A549 (cell line): ENCODE results near the gene MBNL2. TPM values are rescaled to one million over a fixed set of nuclear protein-coding genes. Genes with fewer than 3 reads are reported as not detected.

Source experiments
- ATAC-seq, 2 experiments: fragments of 200-7000 bp in 1 of 2; fragments of >200 bp in 1 of 2; cut with Nextera tagmentation in 1 of 2; cut with Tn5 transposase in 1 of 2; 3 replicates each; pipeline versions ENCODE4 v1.8.0 to v1.9.1; 2018 to 2020; ENCODE audit warnings: mild to moderate bottlenecking in 1 of 2, moderate library complexity in 1 of 2
- CTCF ChIA-PET: fragments of 300-600 bp; sonication (Branson Sonifier 250); formaldehyde crosslinking; extraction: SDS; loops from one replicate; lab custom pipeline; 2021; ENCODE audit warnings: antibody characterized with exemption, inconsistent platforms; lab: Yijun Ruan, JAX
- POLR2A ChIA-PET: fragments of 350-600 bp; formaldehyde crosslinking; extraction: SDS; loops from one replicate; lab custom pipeline; 2021; ENCODE audit warnings: antibody characterized with exemption, inconsistent platforms; lab: Yijun Ruan, JAX
- DNase-seq, 2 experiments: peaks; one replicate each; pipeline versions ENCODE4 v3.0.0 to v3.0.0-alpha.2; 2011 to 2016; ENCODE audit warnings: low read depth in 1 of 2, low spot score in 1 of 2
- FAIRE-seq: peaks from 2 replicates; lab custom pipeline; 2011; peaks lifted over from hg19 to GRCh38; lab: Jason Lieb, UNC
- H3K27ac ChIP-seq, 2 experiments: fragments of >200 bp; sonication (Bioruptor Twin); formaldehyde crosslinking; 3 replicates each; pipeline ENCODE4 v1.5.1; 2016 to 2017
- H3K4me1 ChIP-seq: fragments of >200 bp; sonication (Bioruptor Twin); formaldehyde crosslinking; 3 replicates; pipeline ENCODE4 v1.6.1; 2016
- H3K4me2 ChIP-seq: fragments of >200 bp; sonication (Bioruptor Twin); formaldehyde crosslinking; 3 replicates; pipeline ENCODE4 v1.6.1; 2016
- H3K4me3 ChIP-seq: fragments of >200 bp; sonication (Bioruptor Twin); formaldehyde crosslinking; 3 replicates; pipeline ENCODE4 v1.5.1; 2016
- H3K9me3 ChIP-seq: fragments of >200 bp; sonication (Bioruptor Twin); formaldehyde crosslinking; 3 replicates; pipeline ENCODE4 v1.6.1; 2016
- CTCF ChIP-seq: fragments of >200 bp; sonication (Bioruptor Twin); formaldehyde crosslinking; IDR thresholded peaks from 3 replicates; pipeline ENCODE4 v1.5.1; 2016
- EP300 ChIP-seq, 2 experiments: fragments of >200 bp; sonication (Bioruptor Twin); formaldehyde crosslinking; IDR thresholded peaks; 2 replicates in 1 of 2; 3 replicates in 1 of 2; pipeline ENCODE4 v1.6.1; 2016 to 2017
- FOSL2 ChIP-seq, 2 experiments: fragments of 450-650 bp in 1 of 2; fragments of >200 bp in 1 of 2; sonication (Bioruptor Twin) in 1 of 2; formaldehyde crosslinking; IDR thresholded peaks; 2 replicates each; pipeline versions ENCODE4 v1.5.0 to v1.6.1; 2016 to 2020; ENCODE audit warnings: mild to moderate bottlenecking in 1 of 2, moderate library complexity in 1 of 2
- HDAC2 ChIP-seq: fragments of 200-600 bp; sonication (generic); IDR thresholded peaks from 2 replicates; pipeline ENCODE4 v1.6.1; 2016
- HEYL ChIP-seq: fragments of 250-450 bp; sonication (Bioruptor Pico); IDR thresholded peaks from 2 replicates; pipeline ENCODE4 v1.8.0; 2021; ENCODE audit warnings: mild to moderate bottlenecking, moderate library complexity
- HOXA7 ChIP-seq: fragments of 250-450 bp; sonication (Bioruptor Pico); IDR thresholded peaks from 2 replicates; pipeline ENCODE4 v1.5.0; 2020; ENCODE audit warnings: mild to moderate bottlenecking, moderate library complexity
- HOXB5 ChIP-seq: fragments of 250-450 bp; sonication (Bioruptor Pico); IDR thresholded peaks from 2 replicates; pipeline ENCODE4 v1.5.0; 2020; ENCODE audit warnings: mild to moderate bottlenecking, moderate library complexity
- JUNB ChIP-seq: fragments of >200 bp; sonication (Bioruptor Twin); formaldehyde crosslinking; IDR thresholded peaks from 2 replicates; pipeline ENCODE4 v1.6.1; 2016
- KDM5A ChIP-seq: fragments of 200-600 bp; sonication (generic); IDR thresholded peaks from 2 replicates; pipeline ENCODE4 v1.6.1; 2016; ENCODE audit warnings: antibody characterized with exemption, mild to moderate bottlenecking
- MAFK ChIP-seq: fragments of 450-650 bp; IDR thresholded peaks from 2 replicates; pipeline ENCODE4 v1.6.1; 2014; ENCODE audit not compliant: partially characterized antibody
- MAZ ChIP-seq: fragments of 150-350 bp; IDR thresholded peaks from 2 replicates; pipeline ENCODE4 v1.6.1; 2014; ENCODE audit warnings: antibody characterized with exemption, low read depth, low read length, borderline replicate concordance
- NFE2L2 ChIP-seq: fragments of 150-350 bp; conservative IDR thresholded peaks from 2 replicates; pipeline ENCODE4 v1.6.1; 2014; ENCODE audit warnings: low read length
- RAD21 ChIP-seq, 2 experiments: fragments of >200 bp in 1 of 2; sonication (Bioruptor Twin) in 1 of 2; formaldehyde crosslinking in 1 of 2; IDR thresholded peaks in 1 of 2; conservative IDR thresholded peaks in 1 of 2; 2 replicates in 1 of 2; 3 replicates in 1 of 2; pipeline ENCODE4 v1.6.1; 2012 to 2018; ENCODE audit warnings: inconsistent platforms in 1 of 2
- RARB ChIP-seq: fragments of 250-450 bp; sonication (Bioruptor Pico); IDR thresholded peaks from 2 replicates; pipeline ENCODE4 v1.8.0; 2021; ENCODE audit warnings: mild to moderate bottlenecking, moderate library complexity
- RFX5 ChIP-seq: fragments of 450-650 bp; IDR thresholded peaks from 2 replicates; pipeline ENCODE4 v1.7.1; 2014; ENCODE audit warnings: antibody characterized with exemption, mild to moderate bottlenecking, moderate library complexity
- ZNF302 ChIP-seq: fragments of 250-450 bp; sonication (Bioruptor Pico); IDR thresholded peaks from 2 replicates; pipeline ENCODE4 v1.9.0; 2021; ENCODE audit warnings: inconsistent platforms, mild to moderate bottlenecking, moderate library complexity
- ZSCAN20 ChIP-seq: fragments of 250-450 bp; sonication (Bioruptor Pico); IDR thresholded peaks from 2 replicates; pipeline ENCODE4 v1.8.0; 2022; ENCODE audit warnings: mild to moderate bottlenecking, moderate library complexity
- WGBS: methylation state at CpG from one replicate; pipeline ENCODE4 v1.1.6; 2017; ENCODE audit errors: missing lambda C conversion rate; 5-methylcytosine and 5-hydroxymethylcytosine counted together
- polyA plus RNA-seq, 4 experiments: library from polyadenylated mRNA; depleted of rRNA in 3 of 4; stranded (reverse); fragments of >200 nt; fragmentation: RNase III in 1 of 4; extraction: RNeasy Plus Mini Kit Qiagen cat#74134 plus additional on column Dnase treatment in 1 of 4; gene quantifications; 2 replicates in 3 of 4; 3 replicates in 1 of 4; pipeline ENCODE4 v1.2.3, GENCODE V29; 2011 to 2017
- TF ChIP-seq, protein P1 (sequence below): fragments of 250-450 bp; sonication (Bioruptor Pico); IDR thresholded peaks from 2 replicates; pipeline ENCODE4 v1.5.0; 2021; ENCODE audit warnings: mild to moderate bottlenecking, moderate library complexity, borderline replicate concordance
- TF ChIP-seq, protein P2 (sequence below): fragments of 450-650 bp; IDR thresholded peaks from 2 replicates; pipeline ENCODE4 v1.6.1; 2014; ENCODE audit warnings: antibody characterized with exemption

The MBNL2 gene
- polyA plus RNA-seq, 2 of the 4 experiments (the other 2 are of a cell fraction), result 18.7 to 20.6 TPM

- Histone ChIP-seq H3K9me3 (no peaks in the 10 kb centered on the region), H3K4me1 (peaks cover 83% of the 10 kb centered on the region), H3K4me2 (0 out of 3 replicates have a peak overlapping the region, but pooled peaks have one; percentile 1), H3K4me3 (no peak overlapping the region), H3K27ac (peak overlapping the region in 1 of 2 experiments; percentile 27; a peak in 1 of 6 replicates)
- no peak for DNase-seq
- ChIA-PET CTCF (no interaction called here), POLR2A (no interaction called here)
- ATAC-seq, result no peak
- no peak for FAIRE-seq
- 71% methylated on average over 1 of the region's 1 CpG for WGBS
- TF ChIP-seq MAZ (no peak), HDAC2 (no peak), ZNF302 (CRISPR knock-in tag) (no peak), RARB (no peak), HOXB5 (CRISPR knock-in tag) (no peak), MAFK (no peak), CTCF (no peak), HEYL (CRISPR knock-in tag) (no peak), HOXA7 (no peak), RFX5 (no peak), NFE2L2 (no peak), ZSCAN20 (no peak)
- TF ChIP-seq, protein P1, sequence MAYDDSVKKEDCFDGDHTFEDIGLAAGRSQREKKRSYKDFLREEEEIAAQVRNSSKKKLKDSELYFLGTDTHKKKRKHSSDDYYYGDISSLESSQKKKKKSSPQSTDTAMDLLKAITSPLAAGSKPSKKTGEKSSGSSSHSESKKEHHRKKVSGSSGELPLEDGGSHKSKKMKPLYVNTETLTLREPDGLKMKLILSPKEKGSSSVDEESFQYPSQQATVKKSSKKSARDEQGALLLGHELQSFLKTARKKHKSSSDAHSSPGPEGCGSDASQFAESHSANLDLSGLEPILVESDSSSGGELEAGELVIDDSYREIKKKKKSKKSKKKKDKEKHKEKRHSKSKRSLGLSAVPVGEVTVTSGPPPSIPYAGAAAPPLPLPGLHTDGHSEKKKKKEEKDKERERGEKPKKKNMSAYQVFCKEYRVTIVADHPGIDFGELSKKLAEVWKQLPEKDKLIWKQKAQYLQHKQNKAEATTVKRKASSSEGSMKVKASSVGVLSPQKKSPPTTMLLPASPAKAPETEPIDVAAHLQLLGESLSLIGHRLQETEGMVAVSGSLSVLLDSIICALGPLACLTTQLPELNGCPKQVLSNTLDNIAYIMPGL, result no peak
- TF ChIP-seq, protein P2, sequence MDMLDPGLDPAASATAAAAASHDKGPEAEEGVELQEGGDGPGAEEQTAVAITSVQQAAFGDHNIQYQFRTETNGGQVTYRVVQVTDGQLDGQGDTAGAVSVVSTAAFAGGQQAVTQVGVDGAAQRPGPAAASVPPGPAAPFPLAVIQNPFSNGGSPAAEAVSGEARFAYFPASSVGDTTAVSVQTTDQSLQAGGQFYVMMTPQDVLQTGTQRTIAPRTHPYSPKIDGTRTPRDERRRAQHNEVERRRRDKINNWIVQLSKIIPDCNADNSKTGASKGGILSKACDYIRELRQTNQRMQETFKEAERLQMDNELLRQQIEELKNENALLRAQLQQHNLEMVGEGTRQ, result no peak
Observed at GRCh38 chr13:97252735-97253134, 30.6 kb downstream of the MBNL2 start.

GRCh38 chr13:97253581-97254293, 31.6 kb downstream of the MBNL2 start:
- POLR2A ChIA-PET, result no interaction called here
- 87% methylated on average over 8 of the region's 8 CpGs for WGBS
- no peak for TF ChIP-seq KDM5A
- no peak for TF ChIP-seq JUNB
- H3K9me3 ChIP-seq, result no peaks in the 10 kb centered on the region
- H3K4me3 ChIP-seq, result no peak overlapping the region
- DNase-seq (no peak), FAIRE-seq (no peak), ATAC-seq (no peak)
- peak overlapping the region; percentile 87 to 99 for H3K27ac ChIP-seq
- peak overlapping the region; percentile 91 for H3K4me2 ChIP-seq
- H3K4me1 ChIP-seq, result peaks cover 85% of the 10 kb centered on the region
- CTCF ChIA-PET, result interaction anchor here (0.6 to 2.9 kb wide), 2 partner anchors 23 to 31 kb away, joined by 4 to 9 read pairs; partner anchors contain the start of gene MBNL2

GRCh38 chr13:97254816-97255215, 32.7 kb downstream of the MBNL2 start:
- ChIA-PET POLR2A (interaction anchor here (1.6 kb wide), 1 partner anchor 31 kb away, joined by 4 read pairs; no protein-coding TSS in a partner anchor), CTCF (interaction anchor here (0.8 to 3.6 kb wide), 3 partner anchors 32 to 145 kb away, joined by 4 to 17 read pairs (median 9); partner anchors contain the start of gene MBNL2)
- WGBS, result 3% methylated on average over 2 of the region's 2 CpGs
- peak overlapping the region; percentile 91 for H3K4me2 ChIP-seq
- ATAC-seq, result peak in 1 of 2 experiments; percentile 6; a peak in 2 of 6 replicates
- no peak overlapping the region for H3K4me3 ChIP-seq
- no peak for TF ChIP-seq ZSCAN20
- peak; percentile 54 for TF ChIP-seq JUNB
- 0 out of 5 replicates have a peak, but pooled peaks of 1 of the 2 experiments have one; percentile 12 for TF ChIP-seq RAD21 (conservative IDR thresholded peaks at IDR 0.05 in 1 of 2, IDR thresholded peaks at IDR 0.05 in 1 of 2)
- TF ChIP-seq EP300 (IDR thresholded peaks at IDR 0.05), result peak in 1 of 2 experiments; percentile 31; a peak in 1 of 5 replicates
- no peak for TF ChIP-seq FOSL2 (IDR thresholded peaks at IDR 0.05)
- TF ChIP-seq FOSL2 (CRISPR knock-in tag; IDR thresholded peaks at IDR 0.05), result peak; percentile 48; the same call in 1 of the 2 replicates
- TF ChIP-seq, all 56 proteins: peak for 4
- FAIRE-seq, result no peak
- H3K9me3 ChIP-seq, result no peaks in the 10 kb centered on the region
- DNase-seq, result peak in 1 of 2 experiments; percentile 56
- H3K4me1 ChIP-seq, result peaks cover 85% of the 10 kb centered on the region
- peak overlapping the region; percentile 99 to 100 for H3K27ac ChIP-seq
